ENCODE data around the gene MRPS34.

DNA sequence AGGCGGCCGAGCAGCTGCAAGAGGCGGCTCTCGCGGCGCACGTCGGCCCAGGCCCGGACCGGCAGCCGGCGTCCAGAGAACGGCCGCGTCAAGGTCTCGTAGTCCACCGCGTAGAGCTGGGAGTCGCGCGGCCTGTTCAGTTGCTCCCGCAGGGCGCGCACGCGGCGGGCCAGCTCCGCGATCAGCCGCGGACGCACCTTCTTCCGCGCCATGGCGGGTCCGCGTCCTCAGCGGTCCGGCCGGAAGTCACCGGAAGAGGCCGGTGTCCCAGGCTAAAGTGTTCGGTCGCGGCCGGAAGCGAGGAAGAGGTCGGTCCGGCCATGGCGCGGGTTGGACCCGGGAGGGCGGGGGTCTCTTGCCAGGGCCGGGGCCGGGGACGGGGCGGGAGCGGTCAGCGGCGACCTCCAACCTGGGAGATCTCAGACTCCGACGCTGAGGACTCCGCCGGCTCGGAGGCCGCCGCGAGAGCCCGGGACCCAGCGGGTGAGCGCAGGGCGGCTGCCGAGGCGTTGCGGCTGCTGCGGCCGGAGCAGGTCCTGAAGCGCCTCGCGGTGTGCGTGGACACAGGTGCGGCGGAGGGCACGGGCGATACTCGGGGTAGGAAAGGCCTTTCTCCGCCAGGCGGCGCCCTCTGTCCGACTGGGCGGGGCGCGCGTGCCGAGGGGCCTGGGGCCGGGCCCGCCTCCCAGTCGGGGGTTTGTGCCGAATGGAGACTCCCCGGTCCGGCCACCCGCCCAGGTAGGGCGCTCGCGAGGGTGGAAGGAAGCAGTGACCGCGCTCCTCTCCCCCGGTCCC lies at the start of gene MRPS34:
- TF ChIP-seq CTCF (optimal IDR thresholded peaks at IDR 0.05 in 1 of 3, IDR thresholded peaks at IDR 0.05 in 1 of 3, conservative IDR thresholded peaks at IDR 0.05 in 1 of 3; ENCODE audit: extremely low read depth in 1 of 3, insufficient read depth in 2 of 3, low read length in 3 of 3) (peak; percentile 51 to 84 (median 84)), EZH2 (IDR thresholded peaks at IDR 0.05; ENCODE audit: low read length) (no peak)

All from keratinocyte (primary cell).